NK-92 treated with Interleukin-12 subunit alpha and Interleukin-12 subunit beta, amount 100 ng/mL, for 24 hours (cell line): Measurements from ENCODE around the gene BHLHA15.

Experiments used
- DNase-seq: peaks from one replicate; lab custom pipeline; 2025; lab: John Stamatoyannopoulos, UW

BHLHA15 gene

DNA sequence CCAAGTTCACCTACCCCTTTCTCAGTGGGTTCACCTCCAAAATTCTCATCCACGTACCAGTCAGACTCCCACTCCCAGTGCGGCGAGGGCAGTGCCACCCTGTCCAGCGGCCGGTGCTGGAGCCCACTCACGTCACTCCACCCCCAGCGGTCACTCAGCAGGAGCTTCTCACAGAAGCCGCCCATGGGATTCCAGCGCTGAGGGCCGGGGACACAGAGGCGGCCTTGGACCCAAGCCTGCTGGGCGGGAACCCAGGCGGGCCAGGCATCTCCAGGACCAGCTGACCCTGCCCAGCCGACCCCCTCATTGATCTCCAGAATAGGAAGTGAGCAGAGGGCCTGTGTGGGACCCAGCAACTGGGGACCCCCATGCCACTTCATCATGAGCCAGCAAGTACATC is 33.6 kb downstream of the BHLHA15 start:
- DNase-seq: no peak

GRCh38 chr7:98248156-98248555 is 36.9 kb downstream of the BHLHA15 start:
- no peak for DNase-seq

DNA sequence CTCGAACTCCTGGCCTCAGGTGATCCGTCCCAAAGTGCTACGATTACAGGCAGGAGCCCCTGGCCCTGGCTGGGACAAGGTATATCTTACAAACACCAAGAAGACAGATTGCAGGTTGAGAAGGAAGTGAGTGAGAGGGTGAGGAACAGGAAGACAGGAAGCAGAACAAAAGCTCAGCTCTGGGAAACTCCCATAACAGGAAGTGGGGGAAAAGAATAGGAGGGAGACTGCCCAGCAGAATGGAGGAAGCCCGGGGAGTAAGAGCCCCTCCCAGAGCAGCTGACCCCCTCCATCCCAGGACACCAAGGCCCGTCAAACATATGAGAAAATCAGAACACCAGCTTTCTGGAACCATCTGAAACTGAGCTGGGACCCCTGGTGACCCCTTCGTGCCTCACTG is 37.9 kb downstream of the BHLHA15 start:
- no peak for DNase-seq

GRCh38 chr7:98250789-98251188 is 39.5 kb downstream of the BHLHA15 start:
- DNase-seq: no peak

GRCh38 chr7:98251231-98251600 is 40.0 kb downstream of the BHLHA15 start:
- DNase-seq: no peak

DNA sequence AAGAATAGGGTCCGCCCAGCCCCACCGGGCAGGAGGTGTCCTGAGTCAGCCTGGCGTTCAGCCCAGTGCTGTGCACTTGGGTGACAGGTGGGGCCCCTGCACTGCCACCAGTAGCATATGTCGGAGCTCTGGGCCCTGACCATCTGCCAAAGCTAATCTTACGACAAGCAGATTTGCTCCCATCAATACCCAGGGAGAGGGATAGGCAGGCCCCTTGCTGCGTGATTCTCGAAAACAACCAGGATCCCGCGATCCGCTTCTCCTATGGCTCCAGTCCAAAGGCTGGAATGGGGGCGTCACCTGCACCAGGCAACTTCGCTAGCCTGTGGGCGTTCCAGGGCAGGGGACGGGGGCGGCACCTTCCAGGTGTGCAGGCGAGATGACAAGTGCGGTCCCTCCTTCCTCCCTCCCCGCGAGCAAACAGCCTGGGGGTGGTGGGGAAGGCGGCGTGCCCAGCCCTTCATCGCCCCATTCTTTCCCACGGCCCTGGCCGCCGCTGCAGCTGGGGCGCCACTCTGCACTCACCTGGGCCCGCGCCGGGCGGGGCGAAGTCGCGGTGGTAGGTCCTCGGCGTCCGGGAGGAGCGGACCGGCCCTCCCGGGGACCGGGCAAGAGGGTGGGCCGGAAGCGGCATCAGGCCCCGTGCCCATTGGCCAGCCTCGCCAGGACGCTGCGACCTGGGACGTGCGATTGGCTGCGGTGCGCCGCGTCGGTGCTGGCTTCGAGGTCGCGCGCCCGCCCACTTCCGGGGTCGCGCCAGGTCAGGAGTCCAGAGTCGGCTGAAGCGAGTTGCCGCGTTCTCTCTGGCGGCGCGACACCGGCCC is 40.6 kb downstream of the BHLHA15 start, which contains the start of gene TECPR1:
Gene TECPR1, minus strand, starts transcription at position 632 of the 824 bp plus-strand sequence. CDS start 6,086 bp downstream, outside the sequence.
- DNase-seq: peak; percentile 93

- no peak for DNase-seq
Observed at GRCh38 chr7:98252425-98253054, 41.3 kb downstream of the BHLHA15 start.

DNA sequence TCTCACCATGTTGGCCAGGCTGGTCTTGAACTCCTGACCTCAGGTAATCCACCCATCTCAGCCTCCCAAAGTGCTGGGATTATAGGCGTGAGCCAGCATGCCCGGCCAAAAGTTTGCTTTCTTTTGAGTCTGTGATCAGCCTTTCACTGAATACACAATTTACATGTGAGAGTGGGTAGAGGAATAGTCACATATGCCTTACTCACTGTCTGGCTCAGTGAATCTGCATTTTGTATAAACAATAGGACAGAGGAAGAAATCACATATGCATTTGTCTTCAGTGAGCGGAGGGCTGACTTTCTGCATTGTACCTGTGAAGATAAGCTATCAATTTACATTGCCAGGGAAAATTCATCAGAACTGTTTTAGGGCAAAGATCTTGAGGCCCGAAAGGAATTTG is 43.3 kb downstream of the BHLHA15 start:
- no peak for DNase-seq

- DNase-seq: peak; percentile 40
Observed at GRCh38 chr7:98254951-98255610, 43.8 kb downstream of the BHLHA15 start.

DNA sequence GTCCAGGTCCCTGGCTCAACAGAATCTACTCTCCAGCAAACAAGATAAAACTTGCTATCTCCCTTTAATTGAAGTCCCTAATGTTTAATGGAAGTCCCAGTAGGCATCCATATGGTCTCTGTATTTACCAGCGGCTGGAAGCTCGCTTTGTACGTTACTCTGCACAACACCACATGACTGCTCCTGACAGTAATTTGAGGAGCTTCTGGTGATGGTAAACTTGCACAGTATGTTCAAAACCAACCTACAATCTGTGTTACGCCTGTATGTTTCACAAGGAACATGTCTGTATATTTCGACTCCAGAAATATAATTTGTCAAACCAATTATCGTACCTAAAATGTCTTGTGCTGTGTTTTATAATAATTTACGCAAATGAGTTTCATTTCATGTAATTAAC is 45.2 kb downstream of the BHLHA15 start:
- DNase-seq: no peak

DNA sequence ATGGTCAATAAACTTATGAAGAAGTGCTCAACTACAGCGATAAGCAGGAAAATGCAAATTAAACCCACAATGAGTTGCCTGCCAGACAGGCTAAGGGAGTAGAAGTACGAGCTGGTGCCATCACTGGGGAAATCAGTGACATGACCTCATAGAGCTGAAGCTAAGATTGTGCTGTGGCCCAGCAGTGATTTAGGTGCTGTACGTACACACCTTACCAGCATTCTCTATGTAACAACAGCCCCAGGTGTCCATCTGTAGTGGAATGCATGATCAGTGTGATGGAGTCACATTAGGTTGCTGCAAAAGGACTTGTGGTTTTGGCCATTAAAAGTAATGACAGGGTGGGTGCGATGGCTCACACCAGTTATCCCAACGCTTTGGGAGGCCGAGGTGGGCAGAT is 46.5 kb downstream of the BHLHA15 start:
- no peak for DNase-seq
